Measurements from ENCODE around the gene PCSK2.

DNA sequence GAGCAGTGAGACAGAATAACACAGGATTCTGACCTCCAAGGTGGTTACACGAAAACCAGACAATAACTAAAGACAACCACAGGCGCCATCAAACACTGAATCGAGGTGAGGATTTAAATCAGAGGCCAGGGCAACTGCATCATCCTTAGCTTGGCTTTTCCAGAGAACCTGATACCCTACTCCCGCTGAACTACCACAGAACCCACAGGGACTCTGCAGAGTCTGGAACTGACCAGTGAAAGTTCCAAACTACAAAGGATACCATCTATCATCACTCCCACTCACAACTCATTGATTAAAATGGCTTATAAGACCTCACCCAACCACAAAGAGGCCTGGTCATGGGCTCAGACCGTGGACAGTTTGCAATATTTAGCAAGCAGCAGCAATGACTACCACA, 219.3 kb downstream of the PCSK2 start:
- TF ChIP-seq SP1 (IDR thresholded peaks at IDR 0.05): no peak
- TF ChIP-seq, protein P1, sequence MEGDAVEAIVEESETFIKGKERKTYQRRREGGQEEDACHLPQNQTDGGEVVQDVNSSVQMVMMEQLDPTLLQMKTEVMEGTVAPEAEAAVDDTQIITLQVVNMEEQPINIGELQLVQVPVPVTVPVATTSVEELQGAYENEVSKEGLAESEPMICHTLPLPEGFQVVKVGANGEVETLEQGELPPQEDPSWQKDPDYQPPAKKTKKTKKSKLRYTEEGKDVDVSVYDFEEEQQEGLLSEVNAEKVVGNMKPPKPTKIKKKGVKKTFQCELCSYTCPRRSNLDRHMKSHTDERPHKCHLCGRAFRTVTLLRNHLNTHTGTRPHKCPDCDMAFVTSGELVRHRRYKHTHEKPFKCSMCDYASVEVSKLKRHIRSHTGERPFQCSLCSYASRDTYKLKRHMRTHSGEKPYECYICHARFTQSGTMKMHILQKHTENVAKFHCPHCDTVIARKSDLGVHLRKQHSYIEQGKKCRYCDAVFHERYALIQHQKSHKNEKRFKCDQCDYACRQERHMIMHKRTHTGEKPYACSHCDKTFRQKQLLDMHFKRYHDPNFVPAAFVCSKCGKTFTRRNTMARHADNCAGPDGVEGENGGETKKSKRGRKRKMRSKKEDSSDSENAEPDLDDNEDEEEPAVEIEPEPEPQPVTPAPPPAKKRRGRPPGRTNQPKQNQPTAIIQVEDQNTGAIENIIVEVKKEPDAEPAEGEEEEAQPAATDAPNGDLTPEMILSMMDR (IDR thresholded peaks at IDR 0.05; ENCODE audit: low read depth, low read length, missing input control): no peak

All from liver (tissue), 3 donors.